ENCODE results near the gene PAX3.

DNA sequence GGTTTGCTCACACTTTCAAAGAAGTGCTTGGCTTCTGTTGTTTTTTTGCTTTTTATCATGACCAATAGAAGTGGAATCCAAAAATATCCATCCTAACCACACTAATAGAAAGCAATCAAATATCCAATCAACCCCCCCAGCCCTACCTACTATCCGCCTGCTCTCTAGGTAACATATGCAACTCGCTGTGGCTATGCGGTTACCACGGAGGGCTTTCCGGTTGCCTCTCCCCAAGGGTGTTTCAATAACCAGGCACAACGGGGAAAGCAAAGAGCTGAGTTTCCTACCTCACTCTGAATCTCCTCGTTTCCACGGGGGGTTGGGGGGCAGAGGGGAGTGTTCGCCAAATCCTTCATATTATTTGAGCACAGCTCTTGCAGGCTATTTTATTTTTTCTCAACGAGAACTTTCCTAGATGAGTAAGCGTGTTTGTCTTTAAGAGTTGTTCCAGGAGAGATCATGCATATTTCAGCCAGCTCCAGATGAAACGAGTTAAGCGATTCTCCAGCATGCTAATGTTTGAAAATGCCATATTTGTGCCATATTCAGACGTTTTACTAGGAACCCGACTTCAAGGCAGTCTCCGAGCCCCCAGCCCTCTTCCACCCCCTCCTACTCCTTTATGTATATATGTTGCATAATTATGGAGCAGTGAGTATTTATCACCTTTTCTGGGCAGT lies 30.3 kb downstream of the PAX3 start:
- TF ChIP-seq FOXP4 (CRISPR knock-in tag; IDR thresholded peaks at IDR 0.05) (no peak), CREB1 (IDR thresholded peaks at IDR 0.05) (no peak), CREB1 (CRISPR knock-in tag; IDR thresholded peaks at IDR 0.05) (no peak)
